PC-9 (cell line): Measurements from ENCODE around the gene KCNJ12.

Experiments used
- EZH2 ChIP-seq: fragments of 200-600 bp; sonication (generic); IDR thresholded peaks from 2 replicates; pipeline ENCODE4 v1.8.0; 2017; ENCODE audit warnings: antibody characterized with exemption, low read depth
- TF ChIP-seq, protein P1 (sequence below): fragments of 200-600 bp; sonication (generic); conservative IDR thresholded peaks from 2 replicates; pipeline ENCODE4 v1.6.1; 2017; ENCODE audit warnings: mixed run types, antibody characterized with exemption, mild to moderate bottlenecking, moderate library complexity

- TF ChIP-seq, protein P1, sequence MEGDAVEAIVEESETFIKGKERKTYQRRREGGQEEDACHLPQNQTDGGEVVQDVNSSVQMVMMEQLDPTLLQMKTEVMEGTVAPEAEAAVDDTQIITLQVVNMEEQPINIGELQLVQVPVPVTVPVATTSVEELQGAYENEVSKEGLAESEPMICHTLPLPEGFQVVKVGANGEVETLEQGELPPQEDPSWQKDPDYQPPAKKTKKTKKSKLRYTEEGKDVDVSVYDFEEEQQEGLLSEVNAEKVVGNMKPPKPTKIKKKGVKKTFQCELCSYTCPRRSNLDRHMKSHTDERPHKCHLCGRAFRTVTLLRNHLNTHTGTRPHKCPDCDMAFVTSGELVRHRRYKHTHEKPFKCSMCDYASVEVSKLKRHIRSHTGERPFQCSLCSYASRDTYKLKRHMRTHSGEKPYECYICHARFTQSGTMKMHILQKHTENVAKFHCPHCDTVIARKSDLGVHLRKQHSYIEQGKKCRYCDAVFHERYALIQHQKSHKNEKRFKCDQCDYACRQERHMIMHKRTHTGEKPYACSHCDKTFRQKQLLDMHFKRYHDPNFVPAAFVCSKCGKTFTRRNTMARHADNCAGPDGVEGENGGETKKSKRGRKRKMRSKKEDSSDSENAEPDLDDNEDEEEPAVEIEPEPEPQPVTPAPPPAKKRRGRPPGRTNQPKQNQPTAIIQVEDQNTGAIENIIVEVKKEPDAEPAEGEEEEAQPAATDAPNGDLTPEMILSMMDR = no peak
- TF ChIP-seq EZH2 = no peak
These were observed 21.3 kb upstream of the KCNJ12 start for GRCh38 chr17:21354796-21355385.
